Activated CD8-positive, alpha-beta memory T cell treated with anti-CD3 and anti-CD28 coated beads, Interleukin-2, amount 10 ng/mL, durations not matched to agents 7 days and 5 days (primary cell): ENCODE measurements around the gene BLTP3B. TPM values are rescaled to one million over a fixed set of nuclear protein-coding genes. Genes with fewer than 3 reads are reported as not detected.

Experiments used
- ATAC-seq: fragments of 150-1000 bp; cut with Tn5 transposase; one replicate; pipeline ENCODE4 v1.10.0; 2021; ENCODE audit warnings: moderate library complexity
- CTCF ChIA-PET: fragments of 350-600 bp; sonication (Branson Sonifier 250); formaldehyde crosslinking; loops from one replicate; lab custom pipeline; 2021; ENCODE audit warnings: antibody characterized with exemption; lab: Charles Lee
- DNase-seq: peaks from one replicate; pipeline ENCODE4 v3.0.0-alpha.2; 2020
- H3K27ac Mint-ChIP-seq: one replicate; pipeline ENCODE4 v1.8.0; 2021; ENCODE audit warnings: mild to moderate bottlenecking, mixed read lengths
- H3K27me3 Mint-ChIP-seq: one replicate; pipeline ENCODE4 v1.8.0; 2021; ENCODE audit warnings: mixed read lengths
- H3K36me3 Mint-ChIP-seq: one replicate; pipeline ENCODE4 v1.8.0; 2021; ENCODE audit warnings: mild to moderate bottlenecking, mixed read lengths
- H3K4me1 Mint-ChIP-seq: one replicate; pipeline ENCODE4 v1.8.0; 2021; ENCODE audit warnings: mixed read lengths
- H3K4me3 Mint-ChIP-seq: one replicate; pipeline ENCODE4 v1.8.0; 2021; ENCODE audit warnings: mild to moderate bottlenecking, moderate library complexity, mixed read lengths
- H3K9me3 Mint-ChIP-seq: one replicate; pipeline ENCODE4 v1.8.0; 2022; ENCODE audit warnings: low read depth, mixed read lengths
- microRNA-seq: library from miRNA; unstranded; fragments of <30 nt; microRNA quantifications from one replicate; pipeline ENCODE4 v1.2.0, GENCODE V29; 2022
- total RNA-seq, 2 experiments: library from RNA; stranded (reverse); gene quantifications; one replicate each; pipeline ENCODE4 v1.2.3, GENCODE V29; 2021

The BLTP3B gene
- total RNA-seq, 2 experiments from 2014 or later, result 36.4 to 42.0 TPM

DNA sequence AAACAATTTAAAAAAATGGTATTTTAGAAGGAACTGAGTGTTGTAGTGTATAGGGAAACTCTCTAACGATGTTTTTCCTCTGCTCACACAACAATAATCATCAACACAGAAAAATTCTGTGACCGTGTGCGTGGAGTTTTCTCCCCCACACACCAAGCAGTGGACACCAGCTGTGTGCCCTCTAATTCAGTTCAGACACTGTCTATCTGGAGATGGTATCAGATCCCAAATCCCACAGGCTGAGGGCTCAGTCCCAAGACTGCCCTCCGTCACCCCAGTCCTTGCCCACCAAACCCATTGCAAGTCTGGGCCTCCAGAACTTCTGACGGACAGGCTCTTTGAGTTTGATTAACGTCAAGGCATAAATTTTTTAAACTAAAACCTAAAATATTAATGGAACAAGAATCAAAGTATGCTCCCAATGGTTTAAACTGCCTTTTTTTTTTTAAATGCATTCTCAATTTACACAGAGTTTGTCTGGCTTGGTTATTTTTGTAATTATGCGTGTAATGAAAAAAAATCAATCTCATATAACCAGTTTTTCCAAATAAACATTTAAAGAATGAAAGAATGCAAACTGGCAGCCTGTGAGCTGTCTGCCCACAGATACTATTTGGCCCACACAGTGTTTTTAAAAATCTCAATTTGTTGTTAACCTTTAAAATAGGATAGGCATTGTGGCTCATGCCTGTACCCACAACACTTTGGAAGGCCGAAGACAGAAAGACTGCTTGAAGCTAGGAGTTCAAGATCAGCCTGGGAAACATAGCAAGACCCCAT is 19.2 kb downstream of the BLTP3B start:
- Mint-ChIP-seq H3K36me3 (peaks cover 25% of the 10 kb centered on the region), H3K27ac (no peak overlapping the region), H3K9me3 (peaks cover 2% of the 10 kb centered on the region), H3K4me3 (no peak overlapping the region), H3K27me3 (no peaks in the 10 kb centered on the region), H3K4me1 (peaks cover 9% of the 10 kb centered on the region)
- ATAC-seq (no peak), DNase-seq (no peak)
- CTCF ChIA-PET, result no interaction called here

DNA sequence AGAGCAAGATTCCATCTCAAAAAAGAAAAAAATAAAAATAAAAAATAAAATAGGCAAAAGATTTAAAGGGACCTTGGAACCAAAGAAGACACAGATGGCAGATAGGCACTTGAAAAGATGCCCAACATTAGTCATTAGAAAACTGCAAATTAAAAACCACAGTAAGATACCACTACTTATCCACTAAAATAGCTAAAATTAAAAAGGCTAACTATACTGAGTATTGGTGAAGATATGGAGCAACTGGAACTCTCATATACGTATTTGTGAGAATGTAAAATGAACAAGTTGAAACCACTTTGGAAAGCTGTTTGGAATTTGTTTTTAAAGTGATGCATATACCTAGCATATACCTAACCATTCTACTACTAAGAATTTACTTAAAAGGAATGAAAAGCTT is 22.3 kb downstream of the BLTP3B start:
- Mint-ChIP-seq H3K36me3 (peaks cover 38% of the 10 kb centered on the region), H3K9me3 (peaks cover 4% of the 10 kb centered on the region), H3K4me1 (peaks cover 1% of the 10 kb centered on the region), H3K27ac (no peak overlapping the region), H3K4me3 (no peak overlapping the region), H3K27me3 (no peaks in the 10 kb centered on the region)
- CTCF ChIA-PET, result interaction anchor here (0.8 to 1.1 kb wide), 2 partner anchors 12 to 19 kb away, joined by 3 to 6 read pairs; no protein-coding TSS in a partner anchor
- DNase-seq (no peak), ATAC-seq (no peak)

- no peak for ATAC-seq
- Mint-ChIP-seq H3K4me3 (no peak overlapping the region), H3K27ac (no peak overlapping the region), H3K36me3 (peaks cover 39% of the 10 kb centered on the region), H3K27me3 (no peaks in the 10 kb centered on the region), H3K4me1 (peaks cover 9% of the 10 kb centered on the region), H3K9me3 (peaks cover 2% of the 10 kb centered on the region)
- CTCF ChIA-PET, result interaction anchor here (1.4 kb wide), 1 partner anchor 24 kb away, joined by 3 read pairs; no protein-coding TSS in a partner anchor
- DNase-seq, result no peak
These were observed 27.4 kb downstream of the BLTP3B start for GRCh38 chr12:100115291-100115690.

DNA sequence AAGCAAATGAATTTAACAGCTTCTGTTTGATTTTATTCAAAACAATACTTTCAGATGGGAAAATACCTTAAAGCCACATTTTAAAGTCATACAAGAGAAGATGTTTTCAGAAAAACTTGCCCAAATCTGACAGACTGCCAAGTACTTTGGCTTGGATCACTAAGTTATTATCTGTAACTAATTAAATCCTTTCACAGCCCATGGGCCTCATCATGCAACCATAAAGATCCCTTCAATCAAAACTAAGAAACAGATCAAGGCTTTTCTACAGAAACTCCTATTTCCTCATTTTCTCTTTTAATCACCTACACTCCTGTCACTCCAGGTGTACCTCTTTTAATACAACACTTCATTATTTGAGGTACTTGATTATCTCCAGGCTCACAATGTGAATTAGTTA is 28.1 kb downstream of the BLTP3B start:
- ATAC-seq (no peak), DNase-seq (no peak)
- Mint-ChIP-seq H3K36me3 (peaks cover 41% of the 10 kb centered on the region), H3K27me3 (no peaks in the 10 kb centered on the region), H3K27ac (no peak overlapping the region), H3K4me1 (peaks cover 9% of the 10 kb centered on the region), H3K9me3 (peaks cover 4% of the 10 kb centered on the region), H3K4me3 (no peak overlapping the region)
- CTCF ChIA-PET, result no interaction called here

GRCh38 chr12:100110276-100110675 is 32.4 kb downstream of the BLTP3B start:
- Mint-ChIP-seq H3K4me1 (peaks cover 12% of the 10 kb centered on the region), H3K9me3 (peaks cover 7% of the 10 kb centered on the region), H3K4me3 (no peak overlapping the region), H3K27me3 (no peaks in the 10 kb centered on the region), H3K27ac (no peak overlapping the region), H3K36me3 (peaks cover 45% of the 10 kb centered on the region)
- CTCF ChIA-PET, result no interaction called here
- DNase-seq, result no peak
- ATAC-seq, result no peak

- peaks cover 47% of the 10 kb centered on the region for H3K36me3 Mint-ChIP-seq
- no peak for ATAC-seq
These were observed 35.8 kb downstream of the BLTP3B start for GRCh38 chr12:100106861-100107260.

DNA sequence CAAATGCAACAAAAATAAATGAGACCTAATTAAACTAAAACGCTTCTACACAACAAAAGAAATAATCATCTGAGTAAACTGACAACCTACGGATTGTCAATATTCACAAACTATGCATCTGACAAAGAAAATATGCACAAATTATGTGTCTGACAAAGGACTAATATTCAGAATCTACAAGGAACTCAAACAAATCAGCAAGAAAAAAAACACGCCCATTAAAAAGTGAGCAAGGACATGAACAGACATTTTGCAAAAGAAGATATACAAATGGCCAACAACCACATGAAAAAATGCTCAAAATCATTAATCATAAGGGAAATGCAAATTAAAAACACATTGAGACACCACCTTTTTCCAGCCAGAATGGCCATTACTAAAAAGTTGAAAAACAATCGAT is 37.0 kb downstream of the BLTP3B start:
- CTCF ChIA-PET, result no interaction called here
- ATAC-seq, result no peak
- Mint-ChIP-seq H3K27me3 (no peaks in the 10 kb centered on the region), H3K4me3 (no peak overlapping the region), H3K9me3 (peaks cover 7% of the 10 kb centered on the region), H3K4me1 (peaks cover 10% of the 10 kb centered on the region), H3K27ac (no peak overlapping the region), H3K36me3 (peaks cover 55% of the 10 kb centered on the region)
- DNase-seq, result no peak

More at GRCh38 chr12:100106861-100107260, 35.8 kb downstream of the BLTP3B start:
- Mint-ChIP-seq H3K9me3 (peaks cover 7% of the 10 kb centered on the region), H3K4me3 (no peak overlapping the region), H3K27me3 (no peaks in the 10 kb centered on the region), H3K27ac (no peak overlapping the region), H3K4me1 (peaks cover 5% of the 10 kb centered on the region)
- no peak for DNase-seq
- CTCF ChIA-PET, result no interaction called here

- Mint-ChIP-seq H3K36me3 (peaks cover 34% of the 10 kb centered on the region), H3K27ac (peak overlapping the region; percentile 21), H3K4me1 (peaks cover 4% of the 10 kb centered on the region), H3K27me3 (no peaks in the 10 kb centered on the region), H3K4me3 (no peak overlapping the region), H3K9me3 (no peaks in the 10 kb centered on the region)
- no peak for DNase-seq
- ATAC-seq, result peak; percentile 27
- CTCF ChIA-PET, result no interaction called here
These were observed 41.7 kb downstream of the BLTP3B start for GRCh38 chr12:100101000-100101399.

Small RNAs within 50 kb of the gene (microRNA-seq; reads per million reads assigned to microRNA genes)
- not detected for gene MIR1827

Other genes starting within 250 kb of the BLTP3B start
- gene ANKS1B, start 157.9 kb downstream of the BLTP3B start, total RNA-seq, result 1 to 10 TPM in 1 of 2 experiments, under 1 TPM in 1; 0.96 to 1.1 TPM
- gene ACTR6, start 57.9 kb upstream of the BLTP3B start, total RNA-seq, result 10 to 100 TPM; 32.8 to 34.2 TPM
- gene DEPDC4, start 124.2 kb upstream of the BLTP3B start, total RNA-seq, result 1 to 10 TPM; 1.5 to 2.5 TPM
- gene SCYL2, start 124.3 kb upstream of the BLTP3B start, total RNA-seq, result 10 to 100 TPM; 29.3 to 38.8 TPM
- gene SLC17A8, start 214.2 kb upstream of the BLTP3B start, total RNA-seq, result not detected